ENCODE results near the gene LIPM.

DNA sequence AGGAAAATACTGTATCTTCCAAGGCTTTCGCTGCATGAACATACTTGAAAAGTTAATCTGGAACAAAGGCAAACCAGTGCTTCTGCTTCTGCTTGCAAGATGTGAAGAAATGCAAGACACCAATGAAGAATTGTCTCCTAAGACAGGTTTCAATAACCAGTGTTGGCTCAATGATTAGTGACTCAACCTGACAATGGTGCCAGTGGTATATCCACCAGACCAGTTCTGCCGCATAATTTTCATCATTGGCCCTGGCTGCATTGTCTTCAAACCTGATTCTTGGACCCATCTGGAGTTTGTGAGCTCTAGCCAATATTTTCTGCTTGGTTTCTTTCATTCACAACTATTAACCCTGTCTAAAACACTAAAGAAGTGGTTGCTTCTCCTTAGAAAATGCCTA, 63.9 kb downstream of the LIPM start:
- TF ChIP-seq TAF1 (IDR thresholded peaks at IDR 0.05; ENCODE audit: borderline replicate concordance, low read depth, low read length): no peak
- TF ChIP-seq POLR2A (IDR thresholded peaks at IDR 0.05; ENCODE audit: low read depth, low read length): no peak
